ENCODE results near the gene CTBP2.
A peak's percentile ranks its signal among the peaks of the same experiment; 100 is the strongest.

CTBP2 gene

DNA sequence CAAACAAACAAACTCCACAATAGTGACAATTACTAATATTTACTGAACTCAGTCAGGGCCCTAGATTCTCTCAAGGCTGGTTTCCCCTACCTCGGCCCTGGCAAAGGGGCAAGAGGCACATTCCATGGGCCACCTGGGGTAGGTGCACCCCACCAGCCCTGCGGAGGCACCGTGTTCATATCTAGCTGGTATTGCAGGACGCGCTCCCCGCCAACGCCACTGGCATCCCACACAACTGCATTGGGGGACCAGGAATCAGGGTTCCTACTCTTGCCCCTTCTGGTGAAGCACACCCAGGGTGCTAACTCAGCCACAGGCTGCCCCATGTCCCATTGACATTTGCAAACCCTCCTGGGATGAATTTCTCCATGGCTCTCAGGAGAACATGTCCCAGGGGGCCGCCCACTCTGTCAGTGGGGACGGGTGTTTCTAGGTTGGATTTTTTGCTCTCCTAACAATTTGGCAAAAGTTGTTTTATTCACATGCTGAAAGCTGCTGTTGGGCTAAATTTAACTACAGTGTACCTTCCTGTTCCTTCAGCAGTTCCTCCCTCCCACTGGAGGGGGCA lies 141.7 kb downstream of the CTBP2 start:
- no peak for DNase-seq

DNA sequence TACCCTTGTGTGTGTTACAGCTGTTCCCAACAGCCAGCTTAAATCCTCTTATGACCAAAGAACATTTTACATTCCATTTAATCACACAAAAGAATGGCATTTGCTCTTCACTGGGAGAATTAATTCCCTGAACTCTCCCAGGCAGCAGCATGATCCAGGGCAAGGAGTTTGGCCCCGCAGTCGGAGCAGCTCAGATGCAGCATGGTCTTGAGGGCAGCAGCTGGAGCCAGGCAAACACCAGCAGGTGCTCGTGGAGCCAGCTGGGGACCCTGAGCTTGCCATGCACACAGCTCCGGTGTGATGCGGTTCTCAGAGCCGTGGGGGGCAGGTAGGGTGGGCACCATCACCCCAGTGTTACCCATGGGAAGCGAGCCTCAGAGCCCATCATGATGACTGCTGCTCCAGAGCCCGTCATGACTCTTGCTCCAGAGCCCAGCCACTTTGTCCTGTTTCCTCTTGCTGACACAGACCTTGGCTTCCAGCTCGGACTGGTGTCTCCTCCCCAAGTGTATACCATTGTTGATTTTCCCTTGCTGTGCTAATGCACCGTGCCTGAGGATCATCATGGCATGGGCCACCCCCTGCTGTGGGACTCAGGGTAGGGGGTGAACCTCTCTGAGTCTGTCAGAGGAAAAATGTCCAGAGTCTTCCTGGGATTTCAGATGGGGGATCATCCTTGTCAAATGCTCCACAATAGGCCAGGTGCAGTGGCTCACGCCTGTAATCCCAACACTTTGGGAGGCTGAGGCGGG lies 142.6 kb downstream of the CTBP2 start:
- no peak for DNase-seq

DNA sequence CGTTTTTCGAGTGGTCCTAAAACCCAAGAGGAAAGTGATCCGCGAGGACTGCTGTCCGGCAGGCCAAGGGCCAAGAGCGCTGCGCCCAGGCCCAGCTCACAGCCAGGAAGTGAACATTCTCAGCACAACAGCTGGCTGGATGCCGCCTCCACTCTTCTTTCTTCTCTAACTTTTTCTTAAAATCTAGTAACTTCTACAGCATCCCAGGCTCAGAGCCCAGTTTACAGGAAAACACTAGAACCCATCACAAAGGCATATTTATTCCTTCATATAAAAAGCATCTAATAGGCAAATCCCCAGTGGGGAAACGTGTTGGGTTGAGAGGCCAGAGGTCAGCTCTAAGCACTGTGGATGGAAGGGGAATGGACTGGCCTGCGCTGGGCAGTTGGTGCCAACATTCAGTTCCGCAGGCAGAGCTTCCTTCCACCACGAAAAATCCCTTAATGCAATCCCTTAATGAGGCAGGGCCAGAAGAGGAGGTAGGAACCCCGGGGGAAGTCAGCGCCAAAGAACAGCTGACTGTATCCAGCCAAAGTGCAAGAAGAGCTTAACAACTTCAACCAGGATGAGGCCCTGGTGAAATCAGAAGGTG lies 143.7 kb downstream of the CTBP2 start:
- DNase-seq = no peak

DNA sequence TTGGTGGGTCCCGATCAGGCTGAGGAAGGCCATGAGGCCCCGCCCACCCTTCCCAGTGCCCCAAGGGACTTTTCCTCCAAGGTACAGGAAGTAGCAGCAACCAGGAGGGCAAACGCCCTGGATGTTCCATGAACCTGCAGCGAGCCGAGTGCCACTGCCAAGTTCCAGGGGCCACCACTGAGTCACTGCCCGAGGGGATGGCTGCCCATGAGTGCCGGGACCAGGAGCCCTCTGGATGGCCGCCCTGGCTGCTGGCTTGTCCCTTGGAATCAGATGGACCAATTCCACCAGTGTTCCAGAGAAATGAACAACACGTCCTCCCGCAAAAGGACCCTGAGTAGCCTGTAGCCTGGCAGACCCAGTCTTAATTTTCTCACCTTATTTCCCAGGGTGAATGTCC lies 144.2 kb downstream of the CTBP2 start:
- DNase-seq = no peak

DNA sequence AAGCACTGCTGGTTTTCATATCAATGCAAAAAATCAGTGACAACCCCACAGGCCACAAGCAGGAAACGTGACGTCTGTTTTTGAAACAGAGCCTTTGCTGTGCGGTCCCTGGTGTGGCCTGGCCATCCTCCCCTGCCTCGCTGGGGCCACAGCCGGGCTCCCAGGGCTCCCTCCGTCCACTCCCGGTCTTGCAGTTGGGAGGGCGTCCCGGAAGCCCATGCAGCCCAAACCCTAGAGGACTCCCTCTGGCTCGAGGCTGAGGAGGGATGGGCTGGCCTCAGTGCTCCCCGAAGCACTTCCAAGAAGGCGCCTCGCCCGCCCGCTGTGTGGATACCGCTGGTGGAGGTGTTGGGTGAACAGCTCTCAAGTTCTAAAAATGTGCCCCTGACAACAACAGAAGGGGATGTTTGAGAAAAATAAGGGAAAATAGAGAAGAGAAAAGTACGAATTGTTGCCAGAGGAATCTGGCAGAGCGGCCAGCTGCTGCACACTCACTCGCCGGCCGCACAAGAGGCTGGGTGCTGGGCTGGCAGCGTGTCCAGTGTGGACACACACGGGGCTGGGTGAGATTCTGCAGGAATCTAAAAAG lies 144.9 kb downstream of the CTBP2 start:
- no peak for DNase-seq

DNA sequence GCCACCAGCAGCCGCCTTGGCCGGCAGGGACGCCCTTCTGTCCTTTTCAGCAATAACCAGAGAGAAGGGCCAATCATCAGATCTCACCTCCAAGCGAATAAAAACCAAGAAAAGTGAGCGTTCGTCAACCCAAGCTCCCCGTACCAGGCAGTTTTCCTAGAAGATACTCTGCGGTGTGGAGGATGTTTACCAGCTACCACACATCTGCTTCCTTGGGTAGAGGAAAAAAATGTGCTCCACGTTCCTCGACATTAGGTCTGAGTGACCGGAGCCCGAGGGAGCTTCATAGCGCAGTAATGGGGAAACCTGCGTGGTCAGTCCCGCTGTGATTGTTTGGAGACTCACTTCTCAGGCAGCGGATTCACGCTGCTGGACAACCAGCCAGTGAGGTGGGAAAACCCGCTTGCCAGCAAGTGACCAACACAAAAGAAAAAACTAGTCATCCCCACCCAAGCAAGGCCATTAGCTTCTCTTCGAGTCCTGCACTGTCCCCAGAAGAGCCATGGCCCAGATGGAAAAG lies 145.5 kb downstream of the CTBP2 start:
- DNase-seq = no peak

DNA sequence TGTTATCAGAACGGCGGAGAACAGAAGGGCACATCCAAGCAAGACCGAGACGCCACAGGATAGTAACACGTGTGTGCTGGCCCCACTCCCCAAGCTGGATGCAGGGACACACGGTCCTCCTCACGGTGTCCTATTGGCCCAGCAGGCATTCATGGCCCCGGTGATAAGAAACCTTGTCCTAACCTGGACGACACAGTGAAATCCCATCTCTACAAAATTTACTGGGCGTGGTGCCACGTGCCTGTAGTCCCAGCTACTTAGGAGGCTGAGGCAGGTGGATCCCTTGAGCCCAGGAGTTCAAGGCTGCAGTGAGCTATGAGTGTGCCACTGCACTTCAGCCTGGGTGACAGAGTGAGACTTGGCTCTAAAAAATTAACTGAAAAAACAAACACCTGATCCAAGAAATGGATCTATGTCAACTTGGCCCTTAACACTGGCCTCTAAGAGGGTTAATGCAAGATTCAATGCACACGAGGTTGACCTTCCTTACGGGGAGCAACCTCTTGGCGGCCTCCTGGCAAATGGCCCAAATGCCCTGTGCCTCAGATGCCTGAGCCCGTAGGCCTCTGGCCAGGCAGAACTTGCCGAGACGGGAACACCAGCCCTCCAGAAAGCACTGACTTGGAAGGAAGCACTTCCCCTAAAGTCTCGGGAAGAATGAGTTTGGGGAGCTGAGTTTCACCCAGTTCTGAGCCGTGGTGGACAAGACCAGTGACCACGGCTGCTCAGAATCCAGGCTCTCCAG lies 146.1 kb downstream of the CTBP2 start:
- DNase-seq = no peak

DNA sequence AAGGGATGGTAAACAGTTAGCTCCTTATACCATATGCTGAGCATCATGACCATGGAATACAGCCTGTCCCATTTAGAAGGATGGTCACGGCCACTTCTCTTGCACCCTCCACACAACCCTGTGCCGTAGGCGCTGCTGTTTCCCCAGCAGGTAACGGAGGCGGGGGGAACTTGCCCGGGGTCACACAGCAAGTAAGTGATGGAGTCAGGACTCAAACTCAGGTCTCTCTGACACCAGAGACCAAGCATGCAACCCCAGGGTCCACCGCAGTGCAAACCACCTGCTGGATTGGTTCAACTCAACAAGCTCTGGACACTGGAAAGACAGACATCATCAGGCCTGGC lies 146.9 kb downstream of the CTBP2 start:
- DNase-seq = no peak

DNA sequence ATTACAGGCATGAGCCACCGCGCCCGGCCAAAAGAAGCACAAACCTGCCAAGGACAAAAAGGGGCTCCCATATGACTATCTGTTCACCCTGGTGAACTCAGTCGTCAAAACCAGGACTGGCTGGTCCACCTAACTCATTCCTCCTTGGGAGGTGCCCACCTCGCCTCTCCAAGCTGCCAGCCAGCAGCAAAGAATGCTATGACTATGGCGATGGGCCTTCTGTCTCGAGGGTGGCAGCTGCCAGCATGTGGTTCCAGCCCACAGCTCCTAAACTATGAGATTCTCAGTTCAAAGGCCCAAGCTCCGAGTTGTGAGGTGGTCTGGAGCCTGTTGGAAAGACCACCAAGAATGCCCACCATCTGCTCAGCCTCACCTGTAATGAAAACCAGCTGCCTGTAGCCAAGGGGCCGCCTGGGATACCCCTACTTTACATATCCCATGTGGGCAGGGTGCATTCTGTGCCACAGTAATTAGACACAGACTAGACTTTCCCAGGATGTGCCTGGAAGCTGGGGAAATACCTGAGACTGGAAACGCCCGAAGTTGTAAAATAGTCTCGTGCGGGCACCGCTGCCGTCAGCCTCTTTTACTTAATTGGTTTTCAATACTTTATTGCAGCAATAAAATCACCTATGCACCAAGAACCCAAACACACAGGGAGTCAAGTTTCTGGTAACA lies 147.4 kb downstream of the CTBP2 start:
- no peak for DNase-seq

DNA sequence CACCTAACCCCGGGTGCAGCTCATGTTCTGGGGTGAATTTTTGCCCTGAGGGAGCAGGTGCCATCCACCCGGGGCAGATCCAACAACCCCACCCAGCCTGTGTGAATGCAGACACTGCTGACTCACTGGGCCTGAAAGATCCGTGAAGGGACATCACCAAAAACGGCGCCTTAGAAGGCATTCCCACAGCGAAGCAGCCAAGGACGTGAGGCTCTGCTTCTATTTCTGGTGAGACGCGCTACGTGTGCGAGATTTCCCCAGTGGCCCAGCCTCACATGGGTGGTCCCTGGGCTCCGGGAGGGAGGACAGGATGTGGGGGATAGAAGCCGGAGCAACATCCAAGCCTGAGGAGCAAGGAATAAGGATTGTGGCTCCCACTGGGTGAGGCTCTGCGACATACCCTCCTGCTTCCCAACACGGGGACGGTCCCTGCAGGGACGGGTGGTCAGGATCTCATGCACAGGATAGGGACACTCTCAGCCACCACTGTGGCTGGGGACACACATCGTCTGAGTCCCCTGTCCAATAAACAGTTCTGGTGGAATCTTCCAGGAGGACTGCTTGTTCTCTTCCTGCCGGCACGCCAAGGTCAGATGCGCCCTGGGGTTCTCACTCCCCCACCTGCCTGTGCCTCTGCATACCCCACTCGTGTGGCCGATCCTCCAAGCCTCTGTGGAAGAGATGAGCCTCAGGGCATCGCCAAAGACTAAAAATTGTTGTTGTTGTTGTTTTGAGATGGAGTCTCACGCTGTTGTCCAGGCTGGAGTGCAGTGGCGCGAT lies 148.2 kb downstream of the CTBP2 start:
- DNase-seq = peak; percentile 32

DNA sequence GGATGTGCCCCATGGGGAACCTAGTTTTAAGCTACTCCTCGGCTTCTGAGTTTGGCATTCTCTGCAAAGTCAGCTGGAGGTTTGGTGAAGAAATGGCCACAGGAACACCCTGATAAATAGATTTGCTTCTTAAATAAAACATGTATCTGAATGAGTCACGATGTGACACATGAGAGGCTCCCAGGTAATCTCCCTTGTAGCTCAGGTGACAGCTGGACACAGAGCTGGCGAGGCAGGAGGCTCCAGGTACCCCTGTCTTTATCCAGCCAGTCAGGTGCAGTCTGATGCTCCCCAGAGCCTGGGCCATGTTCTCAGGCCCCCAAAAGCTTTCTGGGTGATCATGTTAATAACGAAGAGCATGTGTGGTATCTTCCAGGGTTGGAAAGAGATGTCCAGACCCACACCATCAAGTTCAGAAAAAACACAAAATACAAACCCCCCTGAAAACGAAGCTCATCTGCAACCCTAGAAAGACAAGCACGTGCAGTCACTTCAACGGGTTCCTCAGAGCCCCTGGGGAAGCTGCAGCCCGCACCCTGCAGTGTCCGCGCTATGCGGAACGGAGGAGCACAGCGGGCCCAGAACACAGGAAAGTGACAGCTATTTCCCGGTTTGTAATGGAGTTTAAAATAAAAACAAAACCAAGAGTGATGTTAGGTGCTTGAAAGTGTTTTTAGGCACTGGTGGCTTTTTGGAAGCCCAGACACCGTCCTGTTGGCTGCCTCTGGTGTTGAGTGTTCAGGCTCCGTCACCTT lies 149.0 kb downstream of the CTBP2 start:
- DNase-seq = no peak

DNA sequence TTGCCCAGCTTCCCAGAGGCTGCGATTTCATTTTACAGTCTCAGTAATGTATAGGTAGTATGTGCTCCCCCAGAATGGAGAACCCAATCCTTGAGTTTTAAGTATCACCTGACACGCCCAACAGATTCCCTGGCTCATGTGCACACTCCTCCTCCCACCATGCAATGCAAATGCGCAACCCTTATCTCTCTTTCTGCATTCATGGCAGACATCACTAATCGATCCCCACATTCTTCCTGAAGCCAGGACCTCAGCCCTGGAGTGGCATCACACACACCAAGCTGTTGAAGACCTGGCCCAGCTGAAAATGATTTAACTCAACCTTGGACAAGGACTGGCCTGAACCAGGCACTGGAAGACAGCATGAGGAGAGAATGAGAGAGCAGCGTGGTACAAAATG lies 150.0 kb downstream of the CTBP2 start:
- DNase-seq = no peak

DNA sequence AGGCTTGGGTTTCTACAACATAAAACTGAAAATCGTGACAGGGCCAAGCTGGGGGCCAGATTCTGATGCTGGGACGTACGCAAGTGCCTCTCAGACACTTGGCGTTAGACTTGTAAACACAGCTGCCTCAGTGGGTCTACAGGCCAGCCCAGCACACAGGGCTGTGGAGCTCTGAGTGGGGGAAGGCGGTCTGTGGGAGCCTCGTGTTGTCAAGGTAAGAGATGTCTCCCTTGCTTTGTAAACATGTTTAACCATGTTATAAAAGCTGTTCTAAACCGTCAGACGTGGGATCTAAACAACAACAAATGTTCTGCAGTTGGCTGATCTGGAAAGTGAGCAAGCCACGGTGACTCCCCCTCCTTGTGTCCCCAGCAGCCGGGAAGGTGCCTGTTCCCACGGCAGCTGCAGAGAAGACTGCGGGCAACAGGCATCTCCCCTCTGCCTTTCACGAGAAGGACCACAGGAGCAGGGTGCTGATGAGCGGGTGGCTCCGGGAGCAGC lies 150.7 kb downstream of the CTBP2 start:
- no peak for DNase-seq

DNA sequence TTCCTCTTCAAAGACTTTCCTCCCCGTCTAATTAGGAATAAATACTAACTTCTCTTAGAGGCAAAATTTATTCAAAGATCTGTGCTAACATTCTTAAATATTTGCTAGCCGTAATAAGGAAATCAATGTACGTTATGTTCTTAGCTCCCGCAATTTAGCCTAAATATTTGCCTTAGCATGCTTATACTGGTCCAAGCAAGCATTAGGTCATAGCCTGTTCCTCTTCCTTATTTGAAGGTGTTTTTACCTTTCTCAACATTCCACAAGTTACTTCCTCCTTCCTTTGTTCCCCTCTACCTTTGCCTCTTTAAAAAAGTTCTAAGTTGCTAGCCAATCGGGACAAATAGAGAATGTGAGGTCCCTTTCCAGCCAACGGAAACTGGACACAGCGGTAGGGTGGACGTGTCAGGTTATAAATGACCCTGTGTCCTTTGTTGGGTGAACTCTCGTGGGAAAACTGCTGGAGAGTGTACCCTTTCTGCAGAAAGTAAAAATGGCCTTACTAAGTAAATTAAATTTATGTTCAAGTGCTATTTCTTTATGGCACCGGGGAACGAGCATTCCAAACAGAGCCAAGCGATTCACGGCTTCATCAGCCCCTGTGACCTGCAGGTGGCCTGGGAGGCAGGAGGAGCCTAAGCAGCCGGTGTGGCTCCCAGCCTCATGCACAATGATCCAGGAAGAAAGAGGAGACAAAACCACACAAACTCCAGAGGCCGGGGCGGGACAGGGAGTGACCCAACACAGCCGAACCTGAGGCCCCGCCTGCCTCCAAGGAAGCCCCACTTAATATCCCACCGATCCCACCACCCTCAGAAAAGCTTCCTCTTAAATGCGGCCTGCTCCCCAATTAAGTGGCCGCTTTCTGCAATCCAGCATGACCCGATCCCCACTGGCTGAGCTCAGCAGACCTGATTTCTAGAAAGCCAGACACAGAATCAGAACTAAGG lies 151.4 kb downstream of the CTBP2 start:
- no peak for DNase-seq

DNA sequence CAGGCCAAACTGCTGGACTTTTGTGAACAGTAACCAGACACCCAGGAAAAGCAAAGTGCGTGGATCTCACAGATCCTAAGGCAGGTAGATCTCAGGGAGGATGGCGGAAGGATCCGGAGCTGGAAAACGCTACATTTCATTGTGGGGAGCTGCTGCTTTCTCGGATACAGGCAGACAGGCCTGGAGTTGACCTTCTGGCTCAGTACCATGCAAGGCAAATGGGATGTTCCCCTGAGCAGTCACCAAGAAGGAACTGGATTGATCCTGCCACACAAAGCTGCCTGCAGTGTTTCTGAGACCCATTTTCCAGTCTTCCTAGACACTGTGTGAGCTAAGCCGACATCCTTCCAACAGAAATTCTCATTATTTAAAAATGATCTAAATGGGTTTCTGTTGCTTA lies 152.9 kb downstream of the CTBP2 start:
- DNase-seq = no peak

DNA sequence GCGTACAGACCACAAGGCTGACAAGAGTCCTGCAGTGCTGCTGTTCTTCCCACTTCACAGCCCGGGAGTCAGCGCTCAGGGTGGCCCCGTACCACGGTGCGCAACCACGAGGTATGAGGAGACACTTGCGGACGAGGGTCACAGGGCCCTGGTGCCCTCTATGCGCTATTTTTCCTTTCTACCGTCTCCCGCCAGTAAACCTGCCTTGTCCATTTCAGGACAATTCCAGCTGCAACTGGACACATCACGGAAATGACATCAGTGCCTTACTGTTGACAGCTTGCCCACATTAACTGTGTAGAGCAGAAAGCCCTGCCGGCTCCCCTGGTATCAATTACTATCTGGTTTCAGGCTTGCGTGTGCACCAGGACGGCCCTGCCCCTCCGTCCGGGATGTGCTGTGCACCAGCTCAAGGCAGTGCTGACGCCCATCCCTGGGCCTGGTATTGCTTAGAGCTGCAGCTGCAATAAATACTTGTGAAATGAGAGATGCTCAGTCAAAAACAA lies 153.4 kb downstream of the CTBP2 start:
- DNase-seq = peak; percentile 85

DNA sequence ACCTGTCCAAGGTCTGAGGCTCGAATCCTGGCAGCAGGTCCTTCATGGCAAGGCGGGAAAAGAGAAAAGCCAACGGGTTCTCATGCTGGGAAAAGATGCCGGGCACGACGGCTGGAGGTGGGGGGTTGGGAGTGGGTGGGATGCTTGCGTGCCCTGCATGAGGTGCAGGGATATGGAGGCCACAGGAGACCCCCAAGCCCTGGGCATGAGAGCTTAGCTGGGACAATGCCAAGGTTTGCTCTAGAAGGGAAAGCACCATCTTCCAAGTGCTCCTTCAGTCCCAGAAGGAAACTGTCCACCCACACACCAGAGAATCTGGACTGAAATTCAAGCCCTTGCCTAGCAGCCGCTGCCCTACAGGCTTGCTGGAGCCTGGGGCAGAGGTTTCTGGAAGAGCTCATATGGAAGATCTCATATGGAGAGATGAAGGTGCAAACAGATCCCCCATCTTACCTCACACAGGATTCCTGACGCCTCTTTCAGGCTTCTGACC lies 154.1 kb downstream of the CTBP2 start:
- no peak for DNase-seq

DNA sequence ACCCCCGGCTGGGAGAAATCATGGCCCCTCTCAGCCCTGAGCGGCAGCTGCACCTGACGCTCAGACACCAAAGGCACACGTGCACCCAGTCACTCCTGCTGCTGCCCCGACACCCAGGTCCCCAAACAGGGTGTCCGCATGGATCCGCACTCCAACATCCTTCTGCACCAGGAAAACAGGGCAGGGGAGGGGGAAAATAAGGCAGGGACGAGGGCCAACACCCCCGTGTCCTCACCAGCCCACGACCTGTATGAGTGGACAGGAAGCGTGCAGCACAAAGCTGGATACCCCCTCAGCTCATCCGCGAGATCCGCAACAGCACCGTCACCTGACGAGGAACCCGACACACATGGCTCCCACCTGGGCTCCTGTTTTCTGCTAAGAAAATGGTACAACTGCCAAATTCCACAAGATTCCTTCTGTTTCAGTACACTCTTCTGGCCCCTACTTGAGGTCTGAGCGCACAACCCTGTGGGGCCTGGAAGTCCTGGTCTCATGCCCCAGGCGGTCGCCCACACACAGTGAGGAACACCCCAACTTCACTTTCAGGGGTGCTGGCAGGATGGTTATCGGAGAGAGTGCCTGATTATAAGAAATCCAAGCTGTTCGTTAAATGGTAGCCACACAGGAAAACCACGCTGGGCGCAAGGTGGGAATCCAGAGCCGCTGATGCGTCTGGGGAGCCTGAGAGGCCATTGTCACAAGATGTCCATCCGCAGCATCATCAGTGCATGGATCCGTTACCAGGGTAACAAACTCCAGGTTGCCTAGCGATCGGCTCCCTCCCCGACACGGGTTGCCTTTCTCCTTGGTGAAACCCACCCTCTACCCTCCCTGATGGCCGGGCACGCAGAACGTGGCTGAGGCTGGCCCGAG lies 154.8 kb downstream of the CTBP2 start:
- no peak for DNase-seq
